Astrocyte of the spinal cord (primary cell): ENCODE results near the gene SV2B.

Experiments used
- DNase-seq: peaks from one replicate; pipeline ENCODE4 v3.0.0; 2011; ENCODE audit warnings: low read depth, low spot score
- H3K4me3 ChIP-seq: 2 replicates; pipeline ENCODE4 v1.5.1; 2011; ENCODE audit warnings: low read depth, mild to moderate bottlenecking, low read length, moderate library complexity
- in situ Hi-C: cut with HindIII; loops from 2 replicates; pipeline ENCODE4 v1.10.0; 2017; ENCODE audit warnings: low sequenced_read_pairs
- TF ChIP-seq, protein P1 (sequence below): IDR thresholded peaks from 2 replicates; pipeline ENCODE4 v1.5.1; 2012; ENCODE audit warnings: low read depth, mild to moderate bottlenecking, low read length, inconsistent platforms

Gene SV2B

DNA sequence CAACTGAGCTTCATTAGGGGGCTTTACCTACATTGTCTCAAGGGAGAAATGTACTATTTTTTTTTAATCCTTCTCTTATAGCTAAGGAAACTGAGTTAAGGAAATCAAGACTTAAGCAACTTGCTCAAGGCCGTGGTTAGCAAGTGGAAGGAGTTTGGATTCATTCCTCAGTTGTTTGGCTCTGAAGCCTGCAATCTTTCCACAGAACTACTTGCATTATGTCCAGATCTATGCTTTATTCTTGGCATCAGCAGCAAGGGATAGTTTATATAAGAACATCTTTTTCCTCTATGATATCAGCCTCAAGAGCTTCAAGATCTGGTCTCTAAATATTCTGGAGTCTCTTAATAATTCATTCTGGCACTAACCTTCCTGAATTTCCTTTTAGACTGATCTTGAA, 182.4 kb downstream of the SV2B start:
- DNase-seq: no peak
- in situ Hi-C loops: no loop called here
- H3K4me3 ChIP-seq: no peak overlapping the region
- TF ChIP-seq, protein P1, sequence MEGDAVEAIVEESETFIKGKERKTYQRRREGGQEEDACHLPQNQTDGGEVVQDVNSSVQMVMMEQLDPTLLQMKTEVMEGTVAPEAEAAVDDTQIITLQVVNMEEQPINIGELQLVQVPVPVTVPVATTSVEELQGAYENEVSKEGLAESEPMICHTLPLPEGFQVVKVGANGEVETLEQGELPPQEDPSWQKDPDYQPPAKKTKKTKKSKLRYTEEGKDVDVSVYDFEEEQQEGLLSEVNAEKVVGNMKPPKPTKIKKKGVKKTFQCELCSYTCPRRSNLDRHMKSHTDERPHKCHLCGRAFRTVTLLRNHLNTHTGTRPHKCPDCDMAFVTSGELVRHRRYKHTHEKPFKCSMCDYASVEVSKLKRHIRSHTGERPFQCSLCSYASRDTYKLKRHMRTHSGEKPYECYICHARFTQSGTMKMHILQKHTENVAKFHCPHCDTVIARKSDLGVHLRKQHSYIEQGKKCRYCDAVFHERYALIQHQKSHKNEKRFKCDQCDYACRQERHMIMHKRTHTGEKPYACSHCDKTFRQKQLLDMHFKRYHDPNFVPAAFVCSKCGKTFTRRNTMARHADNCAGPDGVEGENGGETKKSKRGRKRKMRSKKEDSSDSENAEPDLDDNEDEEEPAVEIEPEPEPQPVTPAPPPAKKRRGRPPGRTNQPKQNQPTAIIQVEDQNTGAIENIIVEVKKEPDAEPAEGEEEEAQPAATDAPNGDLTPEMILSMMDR: no peak

- no peak for DNase-seq
- in situ Hi-C loops: no loop called here
- TF ChIP-seq, protein P1: no peak
- H3K4me3 ChIP-seq: no peak overlapping the region
These were observed 183.1 kb downstream of the SV2B start for GRCh38 chr15:91283155-91283554.

GRCh38 chr15:91284758-91285466, 184.9 kb downstream of the SV2B start:
- in situ Hi-C loops: no loop called here
- no peak for DNase-seq
- H3K4me3 ChIP-seq: no peak overlapping the region
- TF ChIP-seq, protein P1: no peak

GRCh38 chr15:91289324-91289723, 189.3 kb downstream of the SV2B start:
- in situ Hi-C loops: no loop called here
- no peak for DNase-seq
- H3K4me3 ChIP-seq: no peak overlapping the region
- TF ChIP-seq, protein P1: no peak

DNA sequence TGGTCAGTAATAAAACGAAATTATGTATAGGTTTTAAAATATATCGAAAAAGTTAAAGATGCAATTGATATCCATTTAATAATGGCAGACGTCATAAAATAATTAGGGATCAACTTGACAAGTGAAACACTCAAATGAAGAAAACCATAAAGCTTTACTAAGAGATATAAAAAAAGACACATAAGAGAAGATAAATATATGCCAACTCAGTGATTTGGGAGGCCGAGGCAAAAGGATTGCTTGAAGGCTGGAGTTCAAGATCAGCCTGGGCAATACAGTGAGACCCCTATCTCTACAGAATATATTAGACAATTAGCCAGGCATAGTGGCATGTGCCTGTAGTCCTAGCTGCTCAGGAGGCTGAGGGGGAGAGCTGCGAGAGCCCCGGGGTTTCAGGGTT, 190.5 kb downstream of the SV2B start:
- in situ Hi-C loops: no loop called here
- TF ChIP-seq, protein P1: no peak

GRCh38 chr15:91291673-91292072, 191.6 kb downstream of the SV2B start:
- no peak overlapping the region for H3K4me3 ChIP-seq
- no peak for DNase-seq
- in situ Hi-C loops: no loop called here
- TF ChIP-seq, protein P1: no peak

More for the DNA sequence above, 190.5 kb downstream of the SV2B start:
- DNase-seq: no peak
- H3K4me3 ChIP-seq: no peak overlapping the region
